NCI-H2196 (cell line): ENCODE measurements around the gene SGPP2.
"Not testable (repeated sequence)": the region's sequence is repeated elsewhere in the genome, so short reads cannot be mapped to it uniquely, and the experiment has no call there.

Source experiments
- DNase-seq: peaks from one replicate; lab custom pipeline; 2025; ENCODE audit not compliant: unreplicated experiment; lab: John Stamatoyannopoulos, UW

Gene SGPP2

DNA sequence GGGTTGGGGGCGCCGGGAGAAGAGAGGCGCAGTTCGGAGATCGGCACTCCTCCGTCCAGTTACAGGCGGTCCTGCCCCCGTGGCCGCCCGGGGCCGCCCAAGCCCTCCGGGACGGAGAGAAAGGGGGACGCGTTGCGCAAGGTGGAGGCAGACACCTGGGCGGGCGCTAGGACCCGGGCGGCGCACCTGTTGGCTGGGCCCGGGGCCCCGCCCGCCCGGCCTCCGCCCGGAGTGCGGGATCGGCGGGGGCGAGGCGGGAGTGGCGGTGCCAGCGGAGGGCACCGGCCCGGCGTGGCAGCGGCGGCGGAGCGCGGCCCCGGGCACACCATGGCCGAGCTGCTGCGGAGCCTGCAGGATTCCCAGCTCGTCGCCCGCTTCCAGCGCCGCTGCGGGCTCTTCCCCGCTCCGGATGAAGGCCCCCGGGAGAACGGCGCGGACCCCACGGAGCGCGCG, at the start of gene SGPP2:
TSS of gene SGPP2 (plus strand) at position 268 of the 453 bp plus-strand sequence. CDS start at position 328, 60 bp downstream.
- DNase-seq: peak; percentile 42

DNA sequence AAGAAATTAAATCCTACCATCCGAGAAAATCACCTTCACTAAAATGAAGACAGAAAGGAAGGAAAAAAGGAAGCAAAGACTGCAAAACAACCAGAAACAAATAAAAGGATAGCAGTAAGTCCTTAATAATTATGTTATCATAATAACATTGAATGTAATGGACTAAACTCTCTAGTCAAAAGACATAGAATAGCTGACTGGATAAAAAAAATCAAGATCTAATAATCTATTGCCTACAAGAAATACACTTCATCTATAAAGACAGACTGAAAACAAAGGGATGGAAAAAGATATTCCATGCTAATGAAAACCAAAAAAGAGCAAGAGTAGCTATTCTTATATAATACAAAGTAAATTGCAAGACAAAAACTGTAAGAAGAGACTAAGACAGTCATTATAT, 48.5 kb upstream of the SGPP2 start:
- no peak for DNase-seq

- no peak for DNase-seq
These were observed 43.9 kb upstream of the SGPP2 start for GRCh38 chr2:222380456-222380855.

DNA sequence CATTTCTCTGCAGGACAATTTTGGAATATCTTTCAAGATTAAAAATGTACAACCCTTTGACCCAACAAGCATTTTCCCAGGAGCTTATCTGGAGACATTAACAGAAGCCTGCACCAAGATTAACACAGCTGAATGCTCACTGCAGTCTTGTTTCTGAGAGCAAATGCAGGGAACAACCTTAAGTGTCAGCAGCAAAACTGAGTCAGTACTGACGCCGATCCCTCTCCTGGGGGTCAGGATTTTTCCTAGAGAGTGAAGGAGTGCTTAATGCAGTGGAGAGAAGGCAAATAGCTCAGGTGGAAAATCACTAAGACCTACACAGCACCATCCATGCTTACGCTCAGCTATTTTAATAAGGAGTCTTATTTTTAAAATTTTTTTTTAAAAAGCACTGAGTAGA, 42.8 kb upstream of the SGPP2 start:
- DNase-seq: no peak

GRCh38 chr2:222383255-222383654, 41.1 kb upstream of the SGPP2 start:
- no peak for DNase-seq

GRCh38 chr2:222391743-222392285, 32.5 kb upstream of the SGPP2 start:
- no peak for DNase-seq

GRCh38 chr2:222393733-222394267, 30.5 kb upstream of the SGPP2 start:
- no peak for DNase-seq

- no peak for DNase-seq
These were observed 25.9 kb upstream of the SGPP2 start for GRCh38 chr2:222398446-222398885.

DNA sequence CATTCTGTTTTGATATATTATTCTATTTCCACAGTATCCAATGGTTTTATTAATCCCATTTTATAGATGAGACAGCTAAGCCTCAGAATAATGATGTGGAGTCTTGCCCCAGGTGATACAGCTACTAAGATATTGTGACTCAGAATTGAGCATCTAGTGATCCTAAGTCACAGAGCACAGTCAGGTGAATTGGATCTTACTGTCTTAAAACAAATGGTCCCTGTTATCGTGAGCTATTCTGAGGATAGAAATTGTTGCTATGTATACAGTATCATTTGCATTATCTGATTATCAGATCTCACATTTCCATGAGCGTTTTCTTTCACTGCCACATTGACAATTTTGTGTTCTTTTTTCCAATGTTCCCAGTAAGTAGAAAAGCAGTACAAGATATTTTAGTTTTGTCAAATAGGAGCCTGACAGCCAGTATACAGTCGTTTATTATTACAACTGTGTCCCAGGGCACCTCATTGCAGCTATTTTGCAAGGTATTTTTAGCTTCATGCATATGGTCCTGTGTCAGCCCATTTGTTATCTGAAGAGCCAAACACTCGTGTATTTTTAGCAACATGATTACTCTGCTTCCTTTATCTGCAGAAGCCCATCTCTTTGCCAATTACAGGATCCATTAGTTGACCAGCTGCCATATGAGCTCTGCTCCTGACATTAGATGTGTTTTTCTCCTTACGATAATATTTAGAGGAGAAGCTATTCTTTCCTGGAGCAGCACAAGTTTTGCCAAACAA, 25.1 kb upstream of the SGPP2 start:
- DNase-seq: no peak

DNA sequence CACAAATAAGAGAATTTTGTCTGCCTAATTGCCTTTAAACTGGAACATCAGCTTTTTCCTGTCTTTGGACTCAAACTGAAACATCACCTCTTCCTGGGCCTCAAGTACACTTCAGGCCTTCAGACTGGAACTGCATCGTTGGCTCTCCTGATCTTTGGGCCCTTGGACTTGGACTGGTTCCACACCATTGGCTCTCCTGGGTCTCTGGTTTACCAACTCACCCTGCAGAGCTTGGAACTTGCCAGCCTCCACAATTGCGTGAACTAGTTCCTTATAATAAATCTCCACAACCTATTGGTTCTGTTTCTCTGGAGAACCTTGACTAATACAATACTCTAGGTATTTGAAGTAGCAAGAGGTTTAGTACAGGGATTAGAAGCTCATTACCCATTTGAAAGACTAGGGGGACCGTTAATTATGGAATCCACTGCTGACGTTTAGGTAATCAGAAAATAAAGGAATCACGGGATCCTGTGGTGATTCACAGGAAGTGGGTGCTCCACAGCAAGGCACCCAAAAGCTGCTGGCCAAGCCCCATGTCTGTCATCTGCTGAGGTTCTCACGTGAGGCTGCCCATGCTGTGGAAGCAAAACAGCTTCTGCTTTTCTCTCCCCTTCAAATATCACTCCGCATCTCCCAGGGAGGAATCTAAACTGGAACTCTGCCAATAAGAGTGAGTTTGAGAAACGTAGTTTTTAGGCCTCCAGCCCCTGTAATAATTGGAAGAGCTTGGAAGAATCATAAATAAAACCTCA, 20.0 kb upstream of the SGPP2 start:
- DNase-seq: no peak

- DNase-seq: no peak
These were observed 15.7 kb upstream of the SGPP2 start for GRCh38 chr2:222408684-222409083.

GRCh38 chr2:222410534-222410933, 13.8 kb upstream of the SGPP2 start:
- no peak for DNase-seq

GRCh38 chr2:222412334-222412733, 12.0 kb upstream of the SGPP2 start:
- not testable (repeated sequence) for DNase-seq

- no peak for DNase-seq
These were observed 10.9 kb upstream of the SGPP2 start for GRCh38 chr2:222413295-222413911.

- no peak for DNase-seq
These were observed 5.6 kb upstream of the SGPP2 start for GRCh38 chr2:222418739-222419138.

- DNase-seq: no peak
These were observed 3.8 kb upstream of the SGPP2 start for GRCh38 chr2:222420508-222420907.

DNA sequence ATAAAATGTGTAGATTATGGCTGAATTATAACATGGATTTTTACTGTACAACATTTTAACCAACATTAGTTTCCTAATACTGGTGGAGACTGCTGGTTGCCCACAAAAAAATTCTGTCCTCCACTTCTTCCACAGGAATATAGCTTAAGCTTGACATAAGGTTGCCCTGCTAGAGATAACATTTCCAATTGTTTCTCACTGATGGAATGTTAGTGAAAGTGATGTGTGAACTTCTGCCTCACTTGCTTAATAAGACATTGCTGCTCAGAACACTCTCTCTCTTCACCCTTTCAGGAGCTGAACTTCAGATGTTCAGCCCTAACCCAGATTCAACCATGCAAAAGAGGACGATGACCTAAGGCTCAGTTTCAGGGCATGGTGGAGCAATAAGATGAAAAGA, 2.7 kb upstream of the SGPP2 start:
- DNase-seq: no peak

- DNase-seq: no peak
These were observed 1.2 kb upstream of the SGPP2 start for GRCh38 chr2:222423186-222423585.

DNA sequence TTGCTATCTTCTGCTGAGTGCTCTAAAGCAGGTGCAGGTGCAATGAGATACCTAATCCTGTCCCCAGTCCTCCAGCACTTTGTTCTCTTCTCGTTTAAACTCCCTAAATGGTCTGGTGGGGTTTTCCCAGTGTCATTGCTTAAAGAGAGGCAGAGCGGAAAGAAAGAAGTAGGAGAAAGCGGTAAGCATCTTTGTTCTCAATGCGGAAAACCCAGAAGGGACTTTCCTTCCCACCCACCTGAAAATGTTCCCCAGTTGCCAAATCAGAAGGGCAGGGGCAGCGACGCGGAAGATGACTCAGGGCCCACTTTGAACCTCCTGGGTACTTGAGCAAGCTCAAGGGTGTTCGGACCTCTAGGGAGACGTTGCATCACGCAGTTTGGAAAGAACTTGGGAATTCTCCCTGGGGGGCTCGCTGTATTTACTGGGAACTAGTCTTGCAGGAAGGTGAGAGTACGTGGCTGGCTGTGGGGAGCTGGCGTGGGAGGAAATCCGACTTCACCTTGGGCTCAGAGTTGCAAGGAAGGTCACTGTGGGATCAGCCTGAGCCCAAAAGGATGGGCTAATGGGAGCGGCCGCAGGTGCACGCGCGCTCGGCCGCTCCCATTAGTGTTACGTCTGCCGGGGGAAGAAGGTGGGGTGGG, 589 bp upstream of the SGPP2 start:
- peak; percentile 44 for DNase-seq

DNA sequence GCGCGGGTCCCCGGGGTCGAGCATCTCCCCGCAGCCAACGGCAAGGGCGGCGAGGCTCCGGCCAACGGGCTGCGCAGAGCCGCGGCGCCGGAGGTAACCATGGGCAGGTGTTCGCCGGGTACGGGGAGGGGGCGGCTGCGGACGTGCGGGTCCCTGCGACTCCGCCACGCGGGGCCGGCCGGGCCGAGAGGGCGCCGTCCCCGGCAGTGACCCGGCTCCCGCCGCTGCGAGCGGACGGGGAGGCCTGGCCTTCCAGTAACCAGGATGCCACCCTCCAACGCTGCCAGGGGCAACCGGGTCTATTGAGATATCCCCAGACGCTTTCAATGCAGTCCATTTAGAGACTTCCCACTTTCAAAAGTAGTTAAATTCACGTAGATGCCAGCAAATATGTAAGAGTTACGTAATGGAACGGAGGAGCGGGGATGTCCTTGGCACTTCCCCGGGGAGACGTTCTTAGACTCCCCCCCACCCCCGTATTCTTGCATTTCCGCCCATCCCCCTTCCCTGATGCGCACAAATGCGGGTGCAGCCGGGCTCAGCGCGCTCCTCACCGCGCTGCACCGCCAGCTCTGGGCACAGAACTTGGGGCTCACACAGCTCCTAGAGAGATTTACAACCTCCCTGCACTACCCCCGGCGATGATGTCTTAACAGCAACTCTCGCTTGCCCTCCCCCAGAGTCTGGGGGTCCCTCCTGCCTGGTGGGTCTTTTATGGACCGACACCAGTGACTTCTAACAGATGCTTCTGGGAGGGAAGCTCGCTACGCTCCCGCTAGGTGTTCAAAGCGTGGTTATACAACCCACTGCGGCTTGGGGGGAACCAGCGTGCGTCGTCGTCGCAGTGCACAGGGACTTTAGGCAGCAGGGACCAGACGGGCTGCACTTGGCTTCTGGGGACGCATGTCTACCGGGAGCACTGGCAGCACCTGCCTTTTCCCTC, 657 bp downstream of the SGPP2 start:
- peak; percentile 18 for DNase-seq
